Body of pancreas (tissue), 4 donors: ENCODE measurements around the gene USP15. TPM values are rescaled to one million over a fixed set of nuclear protein-coding genes. Genes with fewer than 3 reads are reported as not detected.

ENCODE experiments used
- ATAC-seq: fragments of 150-250 bp; one replicate; pipeline ENCODE4 v1.9.1; 2016
- DNase-seq, 4 donors: peaks; one replicate each; pipeline ENCODE4 v3.0.0-alpha.2; 2019
- H3K27ac ChIP-seq, 4 donors: fragments of 200-600 bp; sonication (generic); 1 replicate in 3 of 4; 2 replicates in 1 of 4; pipeline versions ENCODE4 v1.5.1 to v1.6.1; 2016 to 2019; ENCODE audit warnings: mild to moderate bottlenecking in 1 of 4, mixed read lengths in 1 of 4, moderate library complexity in 1 of 4
- H3K27me3 ChIP-seq, 2 donors: fragments of 200-600 bp; sonication (generic); one replicate each; pipeline ENCODE4 v1.6.0; 2016; ENCODE audit warnings: mild to moderate bottlenecking in 1 of 2
- H3K36me3 ChIP-seq, 2 donors: fragments of 200-600 bp; sonication (generic); replicated peaks in 1 of 2; 2 replicates each; pipeline ENCODE4 v1.5.1; 2016; ENCODE audit warnings: low read depth in 2 of 2; ENCODE audit not compliant: insufficient read depth in 1 of 2
- H3K4me1 ChIP-seq: fragments of 200-600 bp; sonication (generic); one replicate; pipeline ENCODE4 v1.6.0; 2016
- H3K4me3 ChIP-seq, 2 donors: fragments of 200-600 bp; sonication (generic); 1 replicate in 1 of 2; 2 replicates in 1 of 2; pipeline ENCODE4 v1.5.1; 2016 to 2019
- H3K9me3 ChIP-seq, 3 donors: fragments of 200-600 bp; sonication (generic); 1 replicate in 2 of 3; 2 replicates in 1 of 3; pipeline ENCODE4 v1.5.1; 2016
- POLR2A ChIP-seq, 3 donors: fragments of 450-650 bp; IDR thresholded peaks; one replicate each; pipeline ENCODE4 v1.6.1; 2016; ENCODE audit warnings: antibody characterized with exemption in 3 of 3, mild to moderate bottlenecking in 2 of 3
- WGBS, 2 donors: methylation state at CpG; one replicate each; pipeline ENCODE4 v1.1.5; 2017; 5-methylcytosine and 5-hydroxymethylcytosine counted together
- intact Hi-C: fragments of 100-400 bp; cut with DNase I; formaldehyde crosslinking; loops from one replicate; pipeline ENCODE4 v1.15.1; 2023
- total RNA-seq, 2 donors: library from RNA; depleted of rRNA; stranded (reverse); fragments of >200 nt; gene quantifications; one replicate each; pipeline ENCODE4 v1.1.0, GENCODE V29; 2016
- TF ChIP-seq, protein P1 (sequence below), 7 experiments: fragments of 450-650 bp in 4 of 7; fragments of 200-600 bp in 3 of 7; sonication (generic) in 3 of 7; IDR thresholded peaks; one replicate each; pipeline ENCODE4 v1.5.1; 2016 to 2019; ENCODE audit warnings: antibody characterized with exemption in 7 of 7

The USP15 gene
- total RNA-seq, 2 donors from 2014 or later: 47.5 to 57.4 TPM

DNA sequence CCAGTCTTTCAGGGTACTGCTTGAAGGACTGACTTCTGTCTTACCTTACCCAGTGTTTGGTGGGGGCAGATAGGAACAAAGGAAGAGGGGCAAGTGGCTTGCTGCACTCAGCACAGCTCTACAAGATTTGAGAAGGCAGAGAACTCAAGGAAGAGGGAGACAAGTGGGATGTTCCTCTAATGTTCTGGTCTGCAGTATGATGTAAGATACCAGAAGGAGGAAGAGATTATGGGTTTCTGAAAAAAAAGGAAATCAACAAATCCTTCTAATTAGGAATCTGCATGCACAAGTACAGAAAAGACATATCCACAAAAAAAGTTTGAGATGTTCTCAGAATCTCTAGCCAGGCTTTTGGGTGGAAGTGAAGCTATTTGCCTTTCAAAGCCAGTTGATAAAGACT lies 37.1 kb downstream of the USP15 start:
- intact Hi-C loops: no loop called here
- no peak for ATAC-seq

DNA sequence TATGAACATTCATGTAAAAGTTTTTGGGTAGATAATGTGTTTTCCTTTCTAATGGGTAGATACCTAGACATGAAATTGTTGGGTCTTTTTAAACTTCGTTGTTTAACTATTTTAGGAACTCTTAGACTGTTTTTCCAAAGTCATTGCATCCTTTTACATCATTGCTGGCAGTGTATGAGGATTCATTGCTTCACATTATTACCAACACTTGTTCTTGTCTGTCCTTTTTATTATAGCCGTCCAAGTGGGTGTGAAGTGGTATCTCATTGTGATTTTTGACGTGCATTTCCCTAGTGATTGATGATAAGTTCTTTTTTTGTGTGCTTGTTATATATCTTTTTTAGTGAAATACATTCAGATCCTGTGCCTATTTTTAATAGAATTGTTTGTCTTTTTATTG lies 39.4 kb downstream of the USP15 start:
- H3K4me1 ChIP-seq: no peaks in the 10 kb centered on the region
- 83 to 84% methylated on average over 3 of the region's 3 CpGs for WGBS, 2 donors
- DNase-seq (no peak), ATAC-seq (no peak)
- H3K4me3 ChIP-seq: no peak overlapping the region
- peaks cover 9 to 10% of the 10 kb centered on the region in 2 donors for H3K36me3 ChIP-seq
- TF ChIP-seq, protein P1, sequence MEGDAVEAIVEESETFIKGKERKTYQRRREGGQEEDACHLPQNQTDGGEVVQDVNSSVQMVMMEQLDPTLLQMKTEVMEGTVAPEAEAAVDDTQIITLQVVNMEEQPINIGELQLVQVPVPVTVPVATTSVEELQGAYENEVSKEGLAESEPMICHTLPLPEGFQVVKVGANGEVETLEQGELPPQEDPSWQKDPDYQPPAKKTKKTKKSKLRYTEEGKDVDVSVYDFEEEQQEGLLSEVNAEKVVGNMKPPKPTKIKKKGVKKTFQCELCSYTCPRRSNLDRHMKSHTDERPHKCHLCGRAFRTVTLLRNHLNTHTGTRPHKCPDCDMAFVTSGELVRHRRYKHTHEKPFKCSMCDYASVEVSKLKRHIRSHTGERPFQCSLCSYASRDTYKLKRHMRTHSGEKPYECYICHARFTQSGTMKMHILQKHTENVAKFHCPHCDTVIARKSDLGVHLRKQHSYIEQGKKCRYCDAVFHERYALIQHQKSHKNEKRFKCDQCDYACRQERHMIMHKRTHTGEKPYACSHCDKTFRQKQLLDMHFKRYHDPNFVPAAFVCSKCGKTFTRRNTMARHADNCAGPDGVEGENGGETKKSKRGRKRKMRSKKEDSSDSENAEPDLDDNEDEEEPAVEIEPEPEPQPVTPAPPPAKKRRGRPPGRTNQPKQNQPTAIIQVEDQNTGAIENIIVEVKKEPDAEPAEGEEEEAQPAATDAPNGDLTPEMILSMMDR (IDR thresholded peaks at IDR 0.05): no peak
- no peak for TF ChIP-seq POLR2A (IDR thresholded peaks at IDR 0.05)
- no peaks in the 10 kb centered on the region for H3K27me3 ChIP-seq
- intact Hi-C loops: no loop called here
- no peak overlapping the region for H3K27ac ChIP-seq
- peaks cover 0 to 2% (median 0%) of the 10 kb centered on the region in 3 donors for H3K9me3 ChIP-seq

More for the DNA sequence above, 37.1 kb downstream of the USP15 start:
- H3K36me3 ChIP-seq: no peaks in the 10 kb centered on the region
- no peak overlapping the region for H3K27ac ChIP-seq
- no peak for DNase-seq
- no peaks in the 10 kb centered on the region for H3K4me1 ChIP-seq
- H3K9me3 ChIP-seq: no peaks in the 10 kb centered on the region
- no peak overlapping the region for H3K4me3 ChIP-seq
- no peaks in the 10 kb centered on the region for H3K27me3 ChIP-seq
- no peak for TF ChIP-seq POLR2A (IDR thresholded peaks at IDR 0.05)
- TF ChIP-seq, protein P1 (IDR thresholded peaks at IDR 0.05): no peak

DNA sequence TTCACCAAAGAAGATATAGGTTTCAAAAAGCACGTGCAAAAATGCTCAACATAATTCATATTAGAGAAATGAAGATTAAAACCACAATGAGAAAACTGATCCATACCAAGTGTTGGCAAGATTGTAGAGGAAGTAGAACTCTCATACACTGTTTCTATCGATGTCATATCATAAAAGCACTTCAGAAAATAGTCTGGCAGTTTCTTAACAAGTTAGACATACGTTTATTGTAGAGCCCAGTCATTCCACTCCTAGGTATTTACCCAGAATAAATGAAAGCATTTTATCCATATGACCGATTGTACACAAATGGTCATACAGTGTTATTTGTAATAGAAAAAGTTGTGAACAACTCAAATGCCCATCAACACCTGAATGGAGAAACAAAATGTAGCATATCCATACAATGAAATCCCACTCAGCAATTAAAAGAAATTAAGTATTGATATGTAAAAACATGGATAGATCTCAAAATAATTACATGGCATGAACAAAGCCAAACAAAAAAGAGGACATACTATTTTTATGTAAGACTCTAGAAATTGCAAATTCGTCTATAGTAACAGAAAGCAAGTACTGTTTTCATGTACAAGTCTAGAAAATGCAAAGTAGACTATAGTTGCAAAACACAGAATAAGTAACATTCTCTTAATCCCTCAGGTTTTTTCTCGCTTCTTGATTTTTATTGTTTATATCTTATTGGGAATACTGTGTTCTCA lies 41.0 kb downstream of the USP15 start:
- Histone ChIP-seq H3K36me3 (peaks cover 10 to 12% of the 10 kb centered on the region in 2 donors), H3K9me3 (peaks cover 0 to 2% (median 0%) of the 10 kb centered on the region in 3 donors), H3K27me3 (no peaks in the 10 kb centered on the region), H3K27ac (no peak overlapping the region), H3K4me1 (no peaks in the 10 kb centered on the region), H3K4me3 (no peak overlapping the region)
- 77 to 81% methylated on average over 6 of the region's 6 CpGs for WGBS, 2 donors
- intact Hi-C loops: no loop called here
- ATAC-seq (no peak), DNase-seq (no peak)
- TF ChIP-seq POLR2A (IDR thresholded peaks at IDR 0.05): no peak
- TF ChIP-seq, protein P1 (IDR thresholded peaks at IDR 0.05): no peak

DNA sequence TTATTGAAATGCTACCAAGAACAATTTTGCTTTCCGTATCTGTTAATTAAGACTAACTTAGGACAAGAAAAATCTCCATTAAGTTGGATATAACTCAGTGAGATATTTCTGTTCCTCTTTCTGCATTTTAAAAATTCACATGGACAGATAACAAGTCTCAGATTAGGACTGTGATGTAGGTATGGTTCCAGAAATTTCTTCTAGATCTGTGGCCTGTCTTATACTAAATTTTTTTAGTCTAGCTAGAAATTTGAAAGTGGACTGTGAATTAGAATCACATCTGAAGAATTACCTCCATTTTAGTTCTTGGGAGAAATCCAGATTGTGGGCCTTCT lies 41.6 kb downstream of the USP15 start:
- DNase-seq (no peak), ATAC-seq (no peak)
- Histone ChIP-seq H3K4me1 (no peaks in the 10 kb centered on the region), H3K27me3 (no peaks in the 10 kb centered on the region), H3K36me3 (peaks cover 10 to 12% of the 10 kb centered on the region in 2 donors), H3K4me3 (no peak overlapping the region), H3K9me3 (peaks cover 0 to 2% (median 0%) of the 10 kb centered on the region in 3 donors), H3K27ac (no peak overlapping the region)
- WGBS, 2 donors: 88 to 91% methylated on average over 1 of the region's 1 CpG
- intact Hi-C loops: no loop called here
- TF ChIP-seq, protein P1 (IDR thresholded peaks at IDR 0.05): no peak
- no peak for TF ChIP-seq POLR2A (IDR thresholded peaks at IDR 0.05)

DNA sequence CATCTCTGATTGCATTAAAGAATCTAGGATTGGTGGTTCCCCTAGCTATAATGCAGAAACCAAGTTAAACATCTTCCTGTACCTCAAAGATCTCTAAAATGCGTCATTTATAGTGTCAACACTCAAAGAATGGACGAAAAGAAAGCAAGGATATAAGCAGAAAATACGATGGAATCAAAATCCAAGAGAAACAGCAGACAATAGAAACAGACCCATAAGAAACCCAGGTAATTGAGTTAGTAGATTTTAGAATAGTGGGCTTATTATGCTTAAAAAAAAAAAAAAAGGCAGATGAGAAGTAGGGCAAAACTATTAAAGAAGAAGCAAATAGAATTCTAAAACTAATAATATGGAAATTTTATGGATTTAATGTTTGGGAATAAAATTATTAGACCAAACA lies 44.4 kb downstream of the USP15 start:
- H3K27ac ChIP-seq: no peak overlapping the region
- intact Hi-C loops: no loop called here
- H3K4me1 ChIP-seq: no peaks in the 10 kb centered on the region
- H3K27me3 ChIP-seq: no peaks in the 10 kb centered on the region
- WGBS, 2 donors: 97 to 99% methylated on average over 3 of the region's 3 CpGs
- H3K9me3 ChIP-seq: peaks cover 0 to 2% (median 0%) of the 10 kb centered on the region in 3 donors
- H3K36me3 ChIP-seq: peaks cover 10 to 15% of the 10 kb centered on the region in 2 donors
- no peak overlapping the region for H3K4me3 ChIP-seq
- DNase-seq (no peak), ATAC-seq (no peak)
- TF ChIP-seq POLR2A (IDR thresholded peaks at IDR 0.05): no peak
- TF ChIP-seq, protein P1 (IDR thresholded peaks at IDR 0.05): no peak
